Fibroblast of pulmonary artery (primary cell): Measurements from ENCODE around the gene SMCHD1.

Experiments used
- DNase-seq: peaks from one replicate; pipeline ENCODE4 v3.0.0-alpha.2; 2010; ENCODE audit warnings: low read depth
- H3K4me3 ChIP-seq: replicated peaks from 2 replicates; pipeline ENCODE4 v1.5.1; 2011; ENCODE audit warnings: low read depth, mild to moderate bottlenecking, control low read depth, low read length, moderate library complexity
- TF ChIP-seq, protein P1 (sequence below): IDR thresholded peaks from 2 replicates; pipeline ENCODE4 v1.5.1; 2011; ENCODE audit warnings: mild to moderate bottlenecking, control low read depth, low read length, inconsistent platforms; ENCODE audit errors: missing control alignments

Gene SMCHD1

DNA sequence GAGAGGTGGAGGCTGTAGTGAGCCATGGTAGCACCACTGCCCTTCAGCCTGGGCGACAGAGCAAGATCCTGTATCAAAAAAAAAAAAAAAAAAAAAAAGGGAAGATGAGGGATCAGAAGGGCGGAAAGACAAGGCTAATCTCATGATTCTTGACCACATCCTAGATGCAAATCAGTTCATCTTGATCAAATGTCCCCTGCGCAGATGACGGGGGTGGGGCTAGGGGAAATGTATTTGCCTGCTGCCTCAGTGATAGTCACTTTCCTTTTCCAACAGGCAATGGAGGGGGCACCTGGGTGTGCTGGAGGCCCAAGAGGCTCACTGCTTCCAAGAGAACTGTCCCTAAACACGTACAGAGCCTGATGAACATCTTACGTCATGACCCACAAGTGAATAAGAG lies 187.6 kb downstream of the SMCHD1 start:
- DNase-seq: no peak
- H3K4me3 ChIP-seq: no peak overlapping the region
- TF ChIP-seq, protein P1, sequence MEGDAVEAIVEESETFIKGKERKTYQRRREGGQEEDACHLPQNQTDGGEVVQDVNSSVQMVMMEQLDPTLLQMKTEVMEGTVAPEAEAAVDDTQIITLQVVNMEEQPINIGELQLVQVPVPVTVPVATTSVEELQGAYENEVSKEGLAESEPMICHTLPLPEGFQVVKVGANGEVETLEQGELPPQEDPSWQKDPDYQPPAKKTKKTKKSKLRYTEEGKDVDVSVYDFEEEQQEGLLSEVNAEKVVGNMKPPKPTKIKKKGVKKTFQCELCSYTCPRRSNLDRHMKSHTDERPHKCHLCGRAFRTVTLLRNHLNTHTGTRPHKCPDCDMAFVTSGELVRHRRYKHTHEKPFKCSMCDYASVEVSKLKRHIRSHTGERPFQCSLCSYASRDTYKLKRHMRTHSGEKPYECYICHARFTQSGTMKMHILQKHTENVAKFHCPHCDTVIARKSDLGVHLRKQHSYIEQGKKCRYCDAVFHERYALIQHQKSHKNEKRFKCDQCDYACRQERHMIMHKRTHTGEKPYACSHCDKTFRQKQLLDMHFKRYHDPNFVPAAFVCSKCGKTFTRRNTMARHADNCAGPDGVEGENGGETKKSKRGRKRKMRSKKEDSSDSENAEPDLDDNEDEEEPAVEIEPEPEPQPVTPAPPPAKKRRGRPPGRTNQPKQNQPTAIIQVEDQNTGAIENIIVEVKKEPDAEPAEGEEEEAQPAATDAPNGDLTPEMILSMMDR: no peak

DNA sequence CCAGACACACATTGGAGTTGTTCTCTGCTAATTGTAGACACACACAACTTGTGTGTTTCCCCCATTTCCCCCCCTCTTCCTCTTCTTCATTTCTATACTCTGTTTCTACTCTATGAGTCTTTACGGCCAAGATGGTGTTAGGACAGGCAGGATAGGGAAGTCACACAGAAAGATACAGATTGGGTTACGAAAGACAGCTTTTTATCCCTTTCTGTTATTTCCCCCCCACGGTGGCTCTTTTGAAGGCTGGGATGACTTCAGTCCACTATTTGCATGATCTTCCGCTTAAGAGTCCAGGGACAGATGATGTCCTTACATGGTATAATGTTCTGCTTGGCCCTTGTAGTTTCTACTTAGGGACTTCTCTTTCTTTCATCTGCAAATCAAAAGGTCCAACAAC lies 189.6 kb downstream of the SMCHD1 start:
- no peak overlapping the region for H3K4me3 ChIP-seq
- TF ChIP-seq, protein P1: no peak
- no peak for DNase-seq

GRCh38 chr18:2846636-2847316 lies 191.2 kb downstream of the SMCHD1 start, which contains the start of gene EMILIN2:
Gene EMILIN2, plus strand, starts transcription at chr18:2847006. Its CDS starts 183 bp downstream, at chr18:2847189.
- peak within 1 kb of the TSS; percentile 52 for H3K4me3 ChIP-seq
- peak; percentile 38 for DNase-seq
- TF ChIP-seq, protein P1: no peak

DNA sequence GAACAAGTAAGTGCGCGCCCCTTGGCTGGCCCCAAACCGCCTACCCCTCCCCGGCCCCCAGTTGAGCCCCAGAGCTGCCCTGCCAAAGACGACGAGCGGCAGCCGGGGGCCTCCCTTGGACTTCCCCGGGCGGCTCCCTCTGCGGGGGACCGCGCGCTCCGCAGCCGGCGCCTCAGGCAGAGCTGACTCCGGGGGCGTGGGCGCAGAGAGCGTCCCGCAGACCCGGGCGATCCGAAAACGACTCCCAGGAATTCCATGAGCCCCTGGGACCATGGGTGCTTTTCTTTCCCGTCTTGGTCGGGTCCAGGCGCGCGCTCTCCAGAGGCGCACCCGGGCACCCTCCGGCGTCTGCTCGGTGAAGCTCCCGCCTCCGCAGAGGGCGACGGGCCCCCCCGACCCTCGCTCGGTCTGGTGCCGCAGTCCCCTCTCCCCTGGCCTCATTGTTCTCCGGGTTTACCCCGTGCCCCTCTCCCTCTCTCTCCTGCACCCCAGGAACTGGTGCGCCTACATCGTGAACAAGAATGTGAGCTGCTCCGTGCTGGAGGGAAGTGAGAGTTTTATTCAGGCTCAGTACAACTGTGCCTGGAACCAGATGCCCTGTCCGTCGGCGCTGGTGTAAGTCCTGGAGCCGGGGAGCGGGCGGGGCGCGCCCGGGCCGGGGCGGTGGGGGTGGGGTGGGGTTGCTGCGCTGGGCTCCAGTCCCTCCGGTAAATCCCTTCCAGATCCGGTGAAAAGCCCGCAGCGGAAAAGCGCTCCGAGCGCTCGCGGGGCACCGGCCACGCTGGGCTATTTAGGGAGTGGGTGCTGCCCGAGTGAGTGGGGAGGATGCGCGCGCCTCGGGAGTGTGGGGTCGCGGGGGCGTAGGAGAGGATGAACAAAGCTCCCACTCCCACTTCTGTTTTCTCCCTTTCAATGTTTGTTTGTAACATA lies 192.1 kb downstream of the SMCHD1 start:
- TF ChIP-seq, protein P1: no peak
- H3K4me3 ChIP-seq: peak overlapping the region; percentile 47
- DNase-seq: peak; percentile 35

DNA sequence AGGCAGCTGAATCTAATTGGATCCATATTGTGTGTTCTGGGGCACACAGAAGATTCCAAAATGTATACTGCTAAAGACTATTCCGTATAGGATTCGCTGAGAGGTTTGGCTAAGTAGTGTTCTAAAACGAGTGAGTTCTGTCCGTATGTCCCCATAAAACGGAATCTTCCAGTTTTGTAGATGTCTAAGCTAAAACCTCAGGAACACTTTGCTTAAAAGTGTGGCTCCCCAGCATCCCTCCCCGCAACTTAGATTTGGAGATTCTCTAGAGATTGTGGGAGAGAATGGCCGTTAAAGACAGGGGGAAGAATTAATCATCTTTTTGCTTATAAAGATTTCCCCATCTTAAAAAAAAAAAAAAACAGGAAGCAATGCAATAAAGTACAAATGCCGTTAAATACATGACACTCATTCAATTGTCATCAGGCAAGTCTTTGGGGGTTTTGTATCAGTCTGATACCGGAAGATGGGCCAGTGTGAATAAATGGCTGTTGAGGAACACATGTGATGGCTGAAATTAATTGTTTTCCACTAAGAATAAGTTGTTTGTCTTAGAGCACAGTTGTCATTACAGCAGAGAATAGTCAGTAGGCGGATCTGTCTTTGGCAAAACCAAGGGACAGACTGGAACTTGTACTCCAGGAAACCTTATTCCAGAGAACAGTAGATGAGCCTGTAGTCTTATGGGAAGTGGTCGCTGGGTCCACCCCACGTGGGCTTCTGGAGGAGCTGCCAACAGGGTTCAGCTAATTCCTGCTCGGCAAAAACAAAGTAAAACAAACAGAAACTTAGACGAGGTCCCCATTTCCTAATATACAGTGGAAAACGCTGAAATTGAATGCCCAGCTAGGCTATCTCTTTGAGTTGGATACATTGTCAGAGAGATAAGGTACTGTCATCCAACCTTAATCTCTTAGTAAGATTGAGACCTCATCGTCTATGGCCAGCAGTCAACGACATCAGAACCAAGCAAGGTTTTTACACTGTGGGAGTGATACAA lies 193.0 kb downstream of the SMCHD1 start:
- no peak for DNase-seq
- peak overlapping the region; percentile 6 for H3K4me3 ChIP-seq
- TF ChIP-seq, protein P1: no peak

DNA sequence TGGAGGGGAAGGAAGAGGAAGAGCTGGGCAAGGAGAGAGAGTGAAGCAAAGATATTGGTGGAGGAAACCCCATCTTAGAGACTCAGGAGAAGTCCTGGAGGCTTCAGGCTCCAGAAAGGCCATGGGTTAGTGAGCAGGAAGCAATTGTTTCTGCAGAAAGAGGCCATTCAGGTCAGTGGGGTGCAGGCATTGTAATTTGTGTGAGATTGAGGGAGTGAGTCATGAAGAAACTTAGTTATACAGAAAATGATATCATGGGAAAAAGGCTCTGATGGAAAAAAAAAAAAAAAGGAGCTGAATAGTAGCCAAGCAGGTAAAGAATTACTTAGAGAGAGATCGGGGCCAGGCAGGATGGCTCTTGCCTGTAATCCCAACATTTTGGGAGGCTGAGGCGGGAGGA lies 195.3 kb downstream of the SMCHD1 start:
- TF ChIP-seq, protein P1: no peak
- no peak for DNase-seq
- no peak overlapping the region for H3K4me3 ChIP-seq
